Mesodermal cell (in vitro differentiated cells): Measurements from ENCODE around the gene CES2.
"Not testable (repeated sequence)": the region's sequence is repeated elsewhere in the genome, so short reads cannot be mapped to it uniquely, and the experiment has no call there.

Experiments used
- H3K27ac ChIP-seq: 2 replicates; pipeline ENCODE4 v1.7.0; 2013; ENCODE audit warnings: mild to moderate bottlenecking, low read depth, low read length, moderate library complexity; ENCODE audit not compliant: severe bottlenecking
- H3K36me3 ChIP-seq: 2 replicates; pipeline ENCODE4 v1.7.1; 2013; ENCODE audit warnings: mild to moderate bottlenecking, low read length, moderate library complexity; ENCODE audit not compliant: control insufficient read depth, insufficient read depth
- H3K4me1 ChIP-seq: one replicate; pipeline ENCODE4 v1.7.1; 2013; ENCODE audit warnings: mild to moderate bottlenecking, low read length; ENCODE audit not compliant: insufficient read depth, control insufficient read depth, poor library complexity, severe bottlenecking
- H3K4me3 ChIP-seq: 2 replicates; pipeline ENCODE4 v1.7.0; 2013; ENCODE audit warnings: low read length, control low read depth, mild to moderate bottlenecking; ENCODE audit not compliant: insufficient read depth, poor library complexity, severe bottlenecking; ENCODE audit errors: extremely low read depth
- H3K9me3 ChIP-seq: 2 replicates; pipeline ENCODE4 v1.7.1; 2013; ENCODE audit warnings: mild to moderate bottlenecking, low read length, moderate library complexity; ENCODE audit not compliant: control insufficient read depth
- WGBS, 2 experiments: methylation state at CpG; one replicate each; pipeline ENCODE4 v1.1.5; 2013; ENCODE audit warnings: missing lambda C conversion rate in 2 of 2; ENCODE audit not compliant: insufficient coverage in 2 of 2; 5-methylcytosine and 5-hydroxymethylcytosine counted together

The CES2 gene

GRCh38 chr16:66936889-66937554, 1.7 kb downstream of the CES2 start:
- Histone ChIP-seq H3K36me3 (peaks cover 48% of the 10 kb centered on the region), H3K4me1 (peaks cover 13% of the 10 kb centered on the region), H3K9me3 (no peaks in the 10 kb centered on the region), H3K4me3 (no peak overlapping the region), H3K27ac (no peak overlapping the region)
- 93 to 95% methylated on average over 2 to 3 of the region's 4 CpGs for WGBS, 2 experiments

- no peaks in the 10 kb centered on the region for H3K9me3 ChIP-seq
- H3K4me1 ChIP-seq: peaks cover 13% of the 10 kb centered on the region
- H3K4me3 ChIP-seq: no peak overlapping the region
- WGBS, 2 experiments: 96 to 98% methylated on average over 9 of the region's 10 CpGs
- H3K36me3 ChIP-seq: peaks cover 50% of the 10 kb centered on the region
- H3K27ac ChIP-seq: no peak overlapping the region
Measured at GRCh38 chr16:66937725-66938337, 2.5 kb downstream of the CES2 start.

- Histone ChIP-seq H3K9me3 (no peaks in the 10 kb centered on the region), H3K4me1 (peaks cover 9% of the 10 kb centered on the region), H3K27ac (no peak overlapping the region), H3K4me3 (no peak overlapping the region), H3K36me3 (peaks cover 58% of the 10 kb centered on the region)
Measured at GRCh38 chr16:66939366-66939765, 4.0 kb downstream of the CES2 start.

GRCh38 chr16:66940236-66940635, 4.9 kb downstream of the CES2 start:
- Histone ChIP-seq H3K36me3 (peaks cover 58% of the 10 kb centered on the region), H3K27ac (no peak overlapping the region), H3K4me1 (peaks cover 8% of the 10 kb centered on the region), H3K4me3 (no peak overlapping the region), H3K9me3 (no peaks in the 10 kb centered on the region)
- 97 to 98% methylated on average over 15 to 16 of the region's 16 CpGs for WGBS, 2 experiments

GRCh38 chr16:66942981-66943380, 7.7 kb downstream of the CES2 start:
- Histone ChIP-seq H3K36me3 (peaks cover 46% of the 10 kb centered on the region), H3K27ac (no peak overlapping the region), H3K4me1 (no peaks in the 10 kb centered on the region), H3K4me3 (no peak overlapping the region), H3K9me3 (no peaks in the 10 kb centered on the region)
- WGBS, 2 experiments: 97% methylated on average over 4 to 5 of the region's 5 CpGs

GRCh38 chr16:66943426-66944053, 8.2 kb downstream of the CES2 start:
- H3K4me3 ChIP-seq: no peak overlapping the region
- peaks cover 46% of the 10 kb centered on the region for H3K36me3 ChIP-seq
- H3K4me1 ChIP-seq: no peaks in the 10 kb centered on the region
- WGBS, 2 experiments: 97% methylated on average over 13 to 14 of the region's 15 CpGs
- H3K9me3 ChIP-seq: no peaks in the 10 kb centered on the region
- no peak overlapping the region for H3K27ac ChIP-seq

- no CpG with 5 or more reads among the region's 5 CpGs for WGBS, 2 experiments
- Histone ChIP-seq H3K9me3 (no peaks in the 10 kb centered on the region), H3K27ac (no peak overlapping the region), H3K4me1 (no peaks in the 10 kb centered on the region), H3K36me3 (peaks cover 42% of the 10 kb centered on the region), H3K4me3 (no peak overlapping the region)
Measured at GRCh38 chr16:66944054-66944441, 8.7 kb downstream of the CES2 start.

GRCh38 chr16:66944971-66945370, 9.7 kb downstream of the CES2 start:
- not testable (repeated sequence) for H3K9me3 ChIP-seq, H3K4me1 ChIP-seq, H3K27ac ChIP-seq, H3K4me3 ChIP-seq
- WGBS, 2 experiments: 92 to 99% methylated on average over 7 of the region's 9 CpGs
- H3K36me3 ChIP-seq: peaks cover 35% of the 10 kb centered on the region

- H3K9me3 ChIP-seq: peaks cover under 1% of the 10 kb centered on the region
- H3K36me3 ChIP-seq: peaks cover 29% of the 10 kb centered on the region
- H3K4me1 ChIP-seq: no peaks in the 10 kb centered on the region
- H3K27ac ChIP-seq: no peak overlapping the region
- no peak overlapping the region for H3K4me3 ChIP-seq
- 89 to 95% methylated on average over 2 of the region's 4 CpGs for WGBS, 2 experiments
Measured at GRCh38 chr16:66945939-66946338, 10.6 kb downstream of the CES2 start.

- Histone ChIP-seq H3K9me3 (peaks cover 7% of the 10 kb centered on the region), H3K36me3 (peaks cover 23% of the 10 kb centered on the region), H3K4me3 (no peak overlapping the region), H3K4me1 (no peaks in the 10 kb centered on the region), H3K27ac (no peak overlapping the region)
- WGBS, 2 experiments: 81 to 90% methylated on average over 5 to 7 of the region's 7 CpGs
Measured at GRCh38 chr16:66946541-66946940, 11.2 kb downstream of the CES2 start.

- Histone ChIP-seq H3K9me3 (peaks cover 11% of the 10 kb centered on the region), H3K36me3 (peaks cover 19% of the 10 kb centered on the region), H3K4me3 (no peak overlapping the region), H3K4me1 (no peaks in the 10 kb centered on the region), H3K27ac (no peak overlapping the region)
- WGBS, 2 experiments: 57 to 65% methylated on average over 1 to 4 of the region's 5 CpGs
Measured at GRCh38 chr16:66946974-66947301, 11.6 kb downstream of the CES2 start.
